HG02981 (cell line): ENCODE results near the gene ABCD4.
A peak's percentile ranks its signal among the peaks of the same experiment; 100 is the strongest.

Experiments used
- ATAC-seq: cut with Tn5 transposase; IDR thresholded peaks from one replicate; pipeline ENCODE4 v1.9.1; 2021; ENCODE audit warnings: mild to moderate bottlenecking, moderate library complexity; ENCODE audit not compliant: unreplicated experiment

The ABCD4 gene

GRCh38 chr14:74260525-74261233 lies 42.1 kb downstream of the ABCD4 start:
- no peak for ATAC-seq

- ATAC-seq: no peak
Measured at GRCh38 chr14:74259513-74259912, 43.2 kb downstream of the ABCD4 start.

GRCh38 chr14:74258764-74259035 lies 44.0 kb downstream of the ABCD4 start:
- ATAC-seq: no peak

- no peak for ATAC-seq
Measured at GRCh38 chr14:74257941-74258763, 44.6 kb downstream of the ABCD4 start.

GRCh38 chr14:74257078-74257940 lies 45.4 kb downstream of the ABCD4 start:
- peak; percentile 75 for ATAC-seq

- ATAC-seq: no peak
Measured at GRCh38 chr14:74255281-74255680, 47.5 kb downstream of the ABCD4 start.

- ATAC-seq: no peak
Measured at GRCh38 chr14:74249433-74250375, 53.0 kb downstream of the ABCD4 start.

GRCh38 chr14:74248017-74248416 lies 54.7 kb downstream of the ABCD4 start:
- no peak for ATAC-seq

- no peak for ATAC-seq
Measured at GRCh38 chr14:74246542-74246941, 56.2 kb downstream of the ABCD4 start.

GRCh38 chr14:74245292-74245691 lies 57.4 kb downstream of the ABCD4 start:
- ATAC-seq: no peak

- no peak for ATAC-seq
Measured at GRCh38 chr14:74244115-74244514, 58.6 kb downstream of the ABCD4 start.

GRCh38 chr14:74243051-74243450 lies 59.7 kb downstream of the ABCD4 start:
- no peak for ATAC-seq

GRCh38 chr14:74242780-74243042 lies 60.0 kb downstream of the ABCD4 start:
- ATAC-seq: no peak

GRCh38 chr14:74242021-74242779 lies 60.5 kb downstream of the ABCD4 start:
- ATAC-seq: no peak

GRCh38 chr14:74241652-74242017 lies 61.1 kb downstream of the ABCD4 start:
- no peak for ATAC-seq

GRCh38 chr14:74240794-74241651 lies 61.7 kb downstream of the ABCD4 start:
- ATAC-seq: no peak

- ATAC-seq: no peak
Measured at GRCh38 chr14:74239848-74240793, 62.6 kb downstream of the ABCD4 start.
